Right ventricle myocardium inferior (tissue), 1 donor: ENCODE results near the gene PYGB. TPM values are rescaled to one million over a fixed set of nuclear protein-coding genes. Genes with fewer than 3 reads are reported as not detected.

ENCODE experiments used
- ATAC-seq: fragments of 200-7000 bp; cut with Tn5 transposase; one replicate; pipeline ENCODE4 v1.9.1; 2020; ENCODE audit warnings: mild to moderate bottlenecking, moderate library complexity
- DNase-seq: peaks from one replicate; pipeline ENCODE4 v3.0.0; 2021; ENCODE audit errors: missing footprints
- intact Hi-C: fragments of 100-400 bp; cut with DNase I; formaldehyde crosslinking; loops from one replicate; pipeline ENCODE4 v1.11.0; 2022
- total RNA-seq: library from RNA; stranded (reverse); fragmentation: NEBNext Ultra II Directional; extraction: Animal tissue kit (Norgen Biotek cat#: 25700); gene quantifications from one replicate; pipeline ENCODE4 v1.2.1, GENCODE V29; 2021
- donor health status: DM: no; HTN: yes; CAD: no; lungs with severe emphysema.

PYGB gene
- total RNA-seq, 1 donor from 2014 or later = 174 TPM

DNA sequence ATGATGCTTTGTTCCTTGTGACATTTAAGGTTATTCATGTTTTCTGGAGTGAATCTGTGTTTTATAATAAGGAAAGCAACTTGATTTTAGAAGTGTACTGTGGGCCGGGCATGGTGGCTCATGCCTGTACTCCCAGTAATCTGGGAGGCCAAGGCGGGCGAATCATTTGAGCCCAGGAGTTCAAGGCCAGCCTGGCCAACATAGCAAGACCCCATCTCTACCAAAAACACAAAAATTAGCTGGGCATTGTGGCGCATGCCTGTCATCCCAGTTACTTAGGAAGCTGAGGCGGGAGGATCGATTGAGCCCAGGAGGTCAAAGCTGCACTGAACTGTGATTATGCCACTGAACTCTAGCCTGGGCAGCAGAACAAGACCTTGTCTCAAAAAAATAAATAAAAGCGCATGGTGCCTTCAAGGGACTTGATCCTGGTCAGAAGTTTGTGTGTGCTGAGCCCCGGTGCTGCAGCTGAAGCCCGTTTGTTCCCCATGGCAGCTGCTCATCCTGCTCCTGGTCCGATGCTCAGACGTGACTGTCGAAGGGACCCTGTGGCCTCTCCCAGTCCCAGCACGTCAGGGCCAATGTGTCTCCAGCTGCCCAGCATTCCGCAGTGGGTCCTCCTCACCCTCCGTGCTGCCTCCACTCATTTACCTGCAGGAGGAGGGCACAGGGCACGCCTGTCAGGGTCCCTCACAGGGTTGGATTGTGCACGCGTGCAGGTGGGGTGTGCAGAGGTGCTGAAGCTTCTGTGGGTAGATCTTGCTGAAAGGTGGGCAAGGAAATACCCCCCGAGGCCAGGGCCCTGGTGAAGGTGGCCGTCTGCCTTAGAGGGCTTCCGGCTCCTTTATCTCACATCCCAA is 34.1 kb upstream of the PYGB start:
- ATAC-seq = no peak
- DNase-seq = no peak
- intact Hi-C loops = no loop called here

DNA sequence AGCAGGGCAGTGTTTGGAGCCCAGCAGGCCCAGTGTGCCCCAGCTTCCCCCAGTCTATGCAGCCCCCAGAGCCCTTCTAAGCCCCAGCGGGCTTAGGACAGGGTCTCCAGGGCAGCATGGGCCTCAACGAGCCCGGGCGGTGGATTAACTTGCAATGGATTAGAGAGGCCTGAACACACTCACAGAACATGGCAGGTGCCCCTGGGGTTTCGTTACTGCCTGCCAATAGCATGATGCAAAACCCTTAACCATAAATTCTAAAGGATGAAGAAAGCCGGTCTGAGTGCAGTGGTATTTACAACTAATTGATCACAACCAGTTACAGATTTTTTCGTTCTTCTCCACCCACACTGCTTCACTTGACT is 33.5 kb upstream of the PYGB start:
- no peak for ATAC-seq
- intact Hi-C loops = no loop called here
- no peak for DNase-seq

DNA sequence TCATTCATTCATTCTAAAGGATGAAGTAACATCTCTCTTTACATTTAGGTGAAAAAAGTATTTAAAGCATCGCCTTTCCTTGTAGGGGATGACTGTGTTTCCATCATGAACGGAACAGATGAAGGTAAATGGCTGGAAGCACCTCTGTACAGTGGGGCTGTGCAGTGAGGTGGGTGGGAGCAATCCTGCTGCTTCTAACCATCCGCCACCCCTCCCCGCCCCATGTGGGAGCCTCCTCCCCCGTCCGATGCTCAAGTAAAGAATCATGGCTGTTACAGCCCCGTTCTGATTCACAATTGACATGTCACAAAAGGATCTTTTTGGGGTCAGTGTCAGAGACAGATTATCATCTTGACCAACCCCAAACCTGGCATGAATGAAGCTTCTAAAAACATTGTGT is 33.1 kb upstream of the PYGB start:
- ATAC-seq (no peak), DNase-seq (no peak)
- intact Hi-C loops = no loop called here

DNA sequence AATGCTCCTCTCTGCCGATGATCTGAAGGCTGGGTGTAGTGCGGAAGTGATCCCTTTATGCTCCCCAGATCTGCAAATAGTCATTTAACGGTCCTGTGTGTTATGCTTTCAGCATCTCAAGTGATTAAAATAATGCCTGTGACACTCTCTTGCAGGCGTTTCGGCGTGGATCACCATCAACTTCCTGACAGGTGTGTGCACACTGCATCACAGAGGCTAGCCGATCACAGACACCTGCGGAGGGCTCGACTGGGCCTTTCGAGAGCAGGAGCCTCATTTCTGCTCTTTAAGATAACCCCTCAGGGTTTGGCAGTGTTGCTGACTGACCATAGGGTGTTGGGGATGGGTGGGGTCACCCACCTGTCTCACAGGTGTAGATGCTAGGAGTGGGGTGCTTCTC is 32.4 kb upstream of the PYGB start:
- no peak for DNase-seq
- intact Hi-C loops = no loop called here
- ATAC-seq = no peak

DNA sequence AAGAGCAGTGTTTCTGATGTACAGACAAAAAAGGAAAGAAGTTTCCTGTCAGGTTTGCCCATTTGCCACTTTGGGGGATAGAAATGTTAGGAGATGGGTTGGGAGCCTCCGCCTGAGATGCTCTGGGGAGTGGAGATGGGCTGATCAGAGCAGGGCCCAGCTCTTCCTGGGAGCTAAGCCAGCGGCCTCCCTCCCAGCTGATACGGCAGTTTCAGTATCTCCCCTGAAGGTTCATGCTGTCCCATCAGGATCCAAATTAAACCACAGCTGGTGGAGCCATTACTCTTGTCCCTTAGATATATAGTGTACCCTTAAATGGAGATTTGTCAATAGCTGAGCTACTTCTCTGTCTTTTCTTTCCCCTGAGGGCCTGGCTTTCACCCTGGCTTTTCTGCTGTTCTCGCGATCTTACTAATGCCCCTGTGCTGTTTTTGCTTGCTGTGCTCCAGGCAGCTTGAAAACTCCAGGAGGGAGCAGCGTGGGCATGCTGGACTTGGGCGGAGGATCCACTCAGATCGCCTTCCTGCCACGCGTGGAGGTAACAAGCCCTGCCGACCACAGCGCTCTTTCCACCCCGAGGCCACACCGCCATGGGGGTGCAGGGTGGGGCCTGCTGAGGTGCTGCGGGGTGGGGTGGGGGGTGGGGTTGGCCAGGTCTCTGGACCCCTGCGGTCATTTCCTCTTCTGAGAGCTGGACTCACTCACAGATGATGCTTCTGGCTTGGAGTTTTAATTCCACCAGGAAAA is 31.5 kb upstream of the PYGB start:
- ATAC-seq = peak; percentile 37
- DNase-seq = no peak
- intact Hi-C loops = no loop called here

DNA sequence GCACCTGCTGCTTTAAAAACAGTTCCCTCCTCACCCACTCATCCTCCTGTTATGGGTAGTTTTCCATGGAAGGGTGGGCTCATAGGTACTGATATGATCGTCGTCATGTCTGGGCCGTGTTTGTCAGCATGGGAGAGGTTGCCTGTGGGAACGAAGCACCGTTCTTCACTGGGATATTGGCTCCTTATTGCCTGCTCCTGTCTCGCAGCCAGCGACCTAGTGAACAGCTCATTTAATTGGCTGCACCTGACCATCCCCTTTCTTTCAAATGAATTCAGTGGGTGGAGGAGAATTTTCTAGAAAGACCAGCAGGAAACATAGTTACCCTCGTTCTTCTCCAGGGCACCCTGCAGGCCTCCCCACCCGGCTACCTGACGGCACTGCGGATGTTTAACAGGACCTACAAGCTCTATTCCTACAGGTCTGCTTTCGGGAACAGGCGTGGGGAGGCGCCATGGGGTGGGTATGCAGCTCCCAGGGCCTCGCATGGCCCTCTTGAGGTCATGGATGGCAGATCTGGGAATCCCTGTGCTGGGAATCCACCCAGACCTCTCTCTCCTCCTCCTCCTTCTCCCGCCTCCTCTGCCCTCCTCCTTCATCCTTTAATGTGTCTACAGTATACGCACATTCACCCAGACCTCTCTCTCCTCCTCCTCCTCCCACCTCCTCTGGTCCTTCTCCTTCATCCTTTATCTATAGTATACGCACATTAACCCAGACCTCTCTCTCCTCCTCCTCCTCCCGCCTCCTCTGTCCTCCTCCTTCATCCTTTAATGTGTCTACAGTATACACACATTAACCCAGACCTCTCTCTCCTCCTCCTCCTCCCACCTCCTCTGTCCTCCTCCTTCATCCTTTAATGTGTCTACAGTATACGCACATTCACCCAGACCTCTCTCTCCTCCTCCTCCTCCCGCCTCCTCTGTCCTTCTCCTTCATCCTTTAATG is 30.4 kb upstream of the PYGB start:
- no peak for DNase-seq
- intact Hi-C loops = no loop called here
- ATAC-seq = no peak

DNA sequence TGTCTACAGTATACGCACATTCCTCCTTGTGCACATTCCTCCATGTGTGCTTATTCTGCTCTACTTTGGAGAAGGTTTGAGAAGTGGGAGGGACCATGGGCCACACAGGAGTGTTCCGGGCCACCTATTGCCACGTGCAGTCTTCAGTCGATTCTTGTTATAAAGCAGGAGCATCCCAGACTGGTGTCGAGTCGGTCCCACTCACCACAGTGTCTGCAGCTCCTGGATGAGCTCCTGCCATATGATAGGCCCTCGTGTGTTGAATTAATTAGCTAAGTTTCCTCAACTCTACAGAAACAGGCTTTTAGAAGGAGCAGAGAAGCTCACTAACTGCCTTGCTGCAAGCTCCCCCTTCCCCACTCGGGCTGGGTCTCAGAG is 29.8 kb upstream of the PYGB start:
- DNase-seq (no peak), ATAC-seq (no peak)
- intact Hi-C loops = no loop called here

DNA sequence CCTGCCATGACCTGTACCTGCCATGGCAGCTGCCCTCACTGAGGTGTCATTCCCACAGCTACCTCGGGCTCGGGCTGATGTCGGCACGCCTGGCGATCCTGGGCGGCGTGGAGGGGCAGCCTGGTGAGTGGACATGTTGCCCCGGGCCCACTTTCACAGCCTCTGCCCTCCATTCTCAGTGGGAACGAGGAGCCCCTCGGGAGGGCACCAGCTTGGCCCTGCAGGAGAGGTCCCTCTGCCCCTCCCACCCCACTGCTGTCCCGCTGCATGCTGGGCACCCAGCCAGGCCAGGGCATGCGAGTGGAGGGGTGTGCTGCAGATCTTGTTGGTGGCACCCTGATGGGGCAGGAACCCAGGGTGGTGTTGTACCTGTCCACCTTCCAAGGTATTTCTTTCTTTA is 29.4 kb upstream of the PYGB start:
- intact Hi-C loops = no loop called here
- ATAC-seq (no peak), DNase-seq (no peak)

DNA sequence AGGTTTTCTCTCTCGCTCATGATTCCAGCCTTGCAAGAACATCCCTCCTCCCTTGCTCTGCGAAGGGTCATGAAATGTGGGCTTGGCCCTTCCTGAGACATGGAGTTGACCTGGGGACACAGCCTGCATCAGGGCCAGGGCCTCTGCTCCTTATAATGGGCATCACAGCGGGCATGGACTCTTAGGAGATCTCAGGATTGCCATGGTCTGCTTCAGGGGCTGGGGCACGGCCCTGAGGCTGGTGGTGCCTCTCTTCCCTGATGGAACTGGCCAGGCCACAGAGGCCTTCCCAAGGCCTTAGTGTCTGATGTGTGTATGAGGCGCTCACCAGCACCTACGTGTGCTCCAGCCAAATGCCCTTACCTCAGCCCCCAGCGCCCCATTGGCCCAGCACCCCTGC is 28.5 kb upstream of the PYGB start:
- intact Hi-C loops = no loop called here
- ATAC-seq (no peak), DNase-seq (no peak)

DNA sequence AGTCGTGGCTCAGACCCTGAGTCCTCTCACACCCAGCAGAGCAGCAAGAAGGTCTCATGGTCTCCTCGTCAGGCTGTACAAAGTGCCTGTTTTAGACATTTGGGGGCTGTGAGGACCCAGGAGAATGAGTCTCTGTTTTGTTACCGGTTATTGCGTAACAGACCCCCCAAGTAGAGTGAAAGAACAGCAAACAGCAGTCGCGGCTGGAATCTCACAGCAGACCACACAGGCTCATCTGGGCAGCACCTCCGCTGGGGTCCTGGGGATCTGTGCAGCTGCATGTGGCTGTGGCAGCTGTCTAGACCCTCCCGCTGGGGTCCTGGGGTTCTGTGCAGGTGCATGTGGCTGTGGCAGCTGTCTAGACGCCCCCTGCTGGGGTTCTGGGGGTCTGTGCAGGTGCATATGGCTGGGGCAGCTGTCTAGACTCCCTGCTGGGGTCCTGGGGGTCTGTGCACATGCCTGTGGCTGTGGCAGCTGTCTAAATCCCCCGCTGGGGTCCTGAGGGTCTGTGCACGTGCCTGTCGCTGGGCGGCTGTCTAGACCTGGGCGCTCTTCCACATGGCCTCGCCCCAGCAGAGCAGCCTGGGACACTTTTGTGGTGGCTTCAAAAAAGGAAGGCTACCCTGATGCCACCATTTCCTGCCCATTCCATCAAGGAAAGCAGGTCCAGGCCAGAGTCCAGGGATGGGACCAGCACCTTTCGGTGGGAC is 27.7 kb upstream of the PYGB start:
- ATAC-seq = no peak
- intact Hi-C loops = loop anchor here (2.0 kb wide), 1 partner anchor 21 kb away; no protein-coding TSS in a partner anchor
- no peak for DNase-seq

DNA sequence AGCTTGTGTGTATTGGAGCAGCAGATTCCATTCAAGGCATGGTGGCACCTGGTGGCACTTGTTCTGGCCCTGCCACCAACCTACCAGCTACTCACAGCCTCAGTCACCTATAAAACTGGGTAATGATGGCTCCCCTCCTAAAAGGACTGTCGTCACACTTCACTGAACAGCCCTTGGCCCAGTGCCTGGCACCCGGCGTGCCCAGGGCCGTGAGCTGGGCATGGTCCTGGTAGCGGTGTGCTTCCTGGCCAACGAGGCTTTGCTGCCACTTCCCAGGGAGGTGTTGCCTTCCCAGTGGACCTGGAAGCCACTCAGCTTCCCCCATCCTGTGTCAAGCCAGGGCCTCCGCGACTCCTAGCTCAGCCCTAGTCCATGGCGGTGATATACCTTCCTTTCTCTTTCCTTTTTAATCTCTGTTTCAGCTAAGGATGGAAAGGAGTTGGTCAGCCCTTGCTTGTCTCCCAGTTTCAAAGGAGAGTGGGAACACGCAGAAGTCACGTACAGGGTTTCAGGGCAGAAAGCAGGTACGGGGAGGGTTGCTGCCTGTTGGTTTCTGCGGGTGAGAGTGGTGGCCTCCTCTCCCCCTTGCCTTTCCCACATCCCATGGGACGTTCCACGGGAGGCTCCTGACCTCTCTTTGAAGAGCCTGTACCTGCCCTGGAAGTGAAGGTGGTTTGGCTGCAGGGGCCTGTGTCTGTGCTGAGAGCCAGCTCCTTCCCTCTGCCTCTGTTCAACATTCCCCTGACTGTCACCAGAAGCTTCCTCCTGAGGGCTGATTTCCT is 26.9 kb upstream of the PYGB start:
- ATAC-seq (peak; percentile 68), DNase-seq (no peak)
- intact Hi-C loops = loop anchor here (2.0 kb wide), 1 partner anchor 22 kb away; no protein-coding TSS in a partner anchor

DNA sequence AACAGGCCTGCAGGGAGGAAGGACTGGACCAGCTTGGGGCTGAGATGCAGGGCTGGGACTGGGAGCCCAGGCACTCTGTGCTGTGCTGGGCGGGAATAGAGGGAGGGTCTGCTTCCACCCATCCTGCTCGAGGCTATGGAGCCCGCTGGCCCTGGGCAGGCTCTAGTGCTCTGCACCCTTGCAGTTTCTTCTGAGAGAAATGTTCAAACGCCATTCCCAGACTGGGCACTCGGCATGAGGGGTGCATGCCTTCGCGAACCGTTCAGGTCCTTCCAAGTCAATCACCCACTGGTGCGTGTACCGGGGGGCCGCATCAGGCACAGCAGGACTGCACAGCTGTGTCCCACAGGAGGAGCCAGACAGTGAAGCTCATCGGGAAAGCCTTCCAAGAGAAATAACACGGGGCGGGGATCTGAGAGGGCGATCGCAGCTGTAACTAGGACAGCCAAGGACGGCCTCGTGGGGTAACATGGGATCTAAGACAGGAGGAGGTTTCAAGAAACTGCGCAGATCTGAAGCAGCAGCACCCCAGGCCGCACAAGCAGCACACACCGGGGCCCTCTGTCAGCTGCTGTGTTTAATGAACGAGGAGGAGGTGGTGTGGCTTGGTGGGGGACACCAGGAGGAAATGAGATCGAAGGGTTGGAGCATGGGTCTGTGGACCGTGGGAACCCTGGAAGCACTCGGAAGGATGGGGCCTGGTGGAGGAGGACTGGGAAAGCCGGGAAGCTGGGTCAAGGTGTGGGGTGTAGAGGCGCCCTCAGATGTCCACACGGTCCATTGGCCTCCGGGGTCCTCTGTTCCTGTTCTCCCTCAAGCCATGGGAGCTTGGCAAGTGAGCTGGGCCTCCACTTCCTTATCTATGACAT is 26.1 kb upstream of the PYGB start:
- intact Hi-C loops = loop anchor here (2.0 kb wide), 1 partner anchor 23 kb away; no protein-coding TSS in a partner anchor
- ATAC-seq (peak; percentile 61), DNase-seq (no peak)

DNA sequence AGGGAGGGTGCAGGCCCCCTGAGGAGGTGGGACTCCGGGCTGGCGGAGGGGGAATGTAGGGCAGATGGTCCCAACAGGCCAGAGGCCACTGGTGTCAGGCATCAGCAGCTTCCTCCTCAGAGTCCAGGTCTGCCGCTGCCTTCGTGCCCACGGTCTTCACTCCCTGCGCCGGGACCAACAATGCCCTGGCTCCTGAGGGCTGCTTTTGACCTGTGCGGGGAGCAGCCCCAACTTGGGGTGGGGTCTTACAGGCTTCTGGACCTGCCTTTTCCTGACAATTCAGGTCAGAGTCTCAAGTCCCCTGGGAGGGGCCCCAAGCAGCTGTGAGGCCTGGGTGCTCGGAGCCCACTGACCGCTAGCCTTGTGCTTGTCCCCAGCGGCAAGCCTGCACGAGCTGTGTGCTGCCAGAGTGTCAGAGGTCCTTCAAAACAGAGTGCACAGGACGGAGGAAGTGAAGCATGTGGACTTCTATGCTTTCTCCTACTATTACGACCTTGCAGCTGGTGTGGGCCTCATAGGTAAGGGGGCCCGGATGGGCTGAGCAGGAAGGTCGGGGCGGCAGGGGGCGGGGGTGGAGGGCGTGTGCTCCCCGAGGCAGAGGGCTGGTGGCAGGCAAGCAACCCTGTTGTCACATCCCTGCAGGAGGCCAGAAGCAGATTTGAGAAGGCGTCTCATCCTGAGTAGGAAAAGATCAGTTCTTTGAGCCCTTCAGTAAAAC is 25.3 kb upstream of the PYGB start:
- ATAC-seq (no peak), DNase-seq (no peak)
- intact Hi-C loops = no loop called here

DNA sequence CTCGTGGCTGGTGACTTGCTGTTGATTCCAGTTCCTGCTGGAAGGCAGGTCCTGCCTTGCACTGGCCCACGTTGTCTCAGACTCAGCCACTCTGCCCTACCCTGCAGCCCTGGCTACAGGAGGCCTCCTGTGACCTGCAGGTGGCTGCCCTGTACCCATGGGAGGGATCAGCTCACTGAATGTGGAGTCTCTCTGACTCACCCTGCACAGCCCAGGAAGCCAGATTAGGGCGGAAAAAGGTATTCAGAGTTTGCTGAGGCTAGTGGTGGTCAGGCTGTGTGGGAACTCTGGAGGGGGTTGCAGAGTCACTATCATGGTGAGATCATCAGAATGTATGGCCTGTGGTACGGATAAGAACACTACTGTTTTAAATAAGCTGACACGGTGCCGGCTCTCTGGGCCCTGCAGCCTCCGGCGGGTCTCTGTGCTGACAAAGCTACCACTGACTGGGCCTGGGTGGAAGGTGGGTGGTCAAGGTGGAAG is 24.7 kb upstream of the PYGB start:
- DNase-seq = no peak
- ATAC-seq = no peak
- intact Hi-C loops = no loop called here

DNA sequence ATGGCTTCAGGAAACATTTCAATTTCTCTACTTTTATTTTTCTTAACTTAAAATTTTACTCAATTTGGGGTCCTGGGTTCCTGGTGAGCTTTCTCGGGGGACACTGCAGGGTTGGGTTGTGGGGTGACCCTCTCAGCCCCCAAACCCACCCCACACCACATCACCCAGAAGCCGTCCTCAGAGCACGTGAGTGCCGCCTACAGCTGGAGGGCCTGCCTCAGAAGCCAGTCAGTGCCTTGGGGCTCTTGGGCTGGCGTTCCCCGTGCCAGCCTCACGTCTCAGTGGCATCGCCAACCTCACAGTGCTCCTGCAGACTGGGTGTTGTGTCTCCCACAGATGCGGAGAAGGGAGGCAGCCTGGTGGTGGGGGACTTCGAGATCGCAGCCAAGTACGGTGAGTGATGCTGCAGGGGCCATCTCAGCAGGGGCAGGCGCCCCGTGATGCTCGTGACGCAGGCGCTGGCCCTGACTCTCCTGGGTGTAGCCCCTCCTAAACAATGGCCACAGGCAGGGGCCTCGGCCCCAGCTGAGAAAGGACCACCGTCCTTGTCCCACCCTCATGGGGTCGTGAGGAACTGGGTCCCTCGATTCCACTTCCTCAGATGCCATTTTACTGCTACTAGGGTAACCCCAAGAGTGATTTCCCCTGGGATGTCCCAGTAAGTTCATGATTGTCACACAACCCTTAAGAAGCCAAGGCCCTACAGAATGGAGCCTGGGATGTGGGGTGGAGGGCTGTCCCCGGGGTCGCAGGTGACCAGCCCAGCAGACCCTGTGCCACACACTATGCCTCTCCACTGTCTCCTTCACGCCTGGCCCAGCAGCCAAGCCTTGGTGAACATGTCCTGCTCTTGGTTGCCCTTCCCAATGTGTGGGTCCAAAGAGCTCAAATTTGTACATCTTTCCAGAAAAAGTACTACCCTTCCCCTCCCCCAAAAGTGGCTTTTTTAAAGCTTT is 23.8 kb upstream of the PYGB start:
- intact Hi-C loops = no loop called here

More for the DNA sequence above, 23.8 kb upstream of the PYGB start:
- DNase-seq = no peak
- ATAC-seq = no peak
